Panc1 (cell line): ENCODE results near the gene RBCK1. TPM values are rescaled to one million over a fixed set of nuclear protein-coding genes. Genes with fewer than 3 reads are reported as not detected.

ENCODE experiments used
- ATAC-seq: fragments of 200-7000 bp; cut with Tn5 transposase; 2 replicates; pipeline ENCODE4 v1.9.1; 2020; ENCODE audit warnings: mild to moderate bottlenecking, moderate library complexity
- Bru-seq: library from RNA; stranded (reverse); fragments of 400-500 nt; gene quantifications from one replicate; lab custom pipeline; 2021; lab: Mats Ljungman, UMichigan
- BruChase-seq, 2 experiments: library from RNA; stranded (reverse); fragments of 400-500 nt; gene quantifications; one replicate each; lab custom pipeline; 2021; lab: Mats Ljungman, UMichigan
- BruUV-seq: library from RNA; stranded (reverse); fragments of 400-500 nt; replicated peaks from 2 replicates; lab custom pipeline; 2021; lab: Mats Ljungman, UMichigan
- CTCF ChIA-PET: fragments of 300-600 bp; sonication (Branson Sonifier 250); formaldehyde crosslinking; loops from one replicate; lab custom pipeline; 2022; ENCODE audit warnings: antibody characterized with exemption; lab: Charles Lee
- POLR2A ChIA-PET: fragments of 300-600 bp; sonication (Branson Sonifier 250); formaldehyde crosslinking; loops from one replicate; lab custom pipeline; 2022; ENCODE audit warnings: antibody characterized with exemption; lab: Charles Lee
- DNase-seq: peaks from one replicate; pipeline ENCODE4 v3.0.0-alpha.2; 2010; ENCODE audit warnings: low read depth, low spot score
- H3K27ac ChIP-seq: 2 replicates; pipeline ENCODE4 v1.5.1; 2011; ENCODE audit warnings: mild to moderate bottlenecking, low read length, inconsistent platforms
- H3K27me3 ChIP-seq: fragments of 200-500 bp; sonication (Bioruptor generic); 2 replicates; pipeline ENCODE4 v1.6.0; 2014; ENCODE audit warnings: low read length, inconsistent platforms; ENCODE audit not compliant: control insufficient read depth, insufficient read depth
- H3K36me3 ChIP-seq: fragments of 200-500 bp; sonication (Bioruptor generic); 2 replicates; pipeline ENCODE4 v1.5.1; 2014; ENCODE audit warnings: inconsistent platforms, mild to moderate bottlenecking, low read length, moderate library complexity; ENCODE audit not compliant: control insufficient read depth, insufficient read depth
- H3K4me1 ChIP-seq: 2 replicates; pipeline ENCODE4 v1.5.1; 2011; ENCODE audit warnings: inconsistent platforms, mild to moderate bottlenecking, low read length, moderate library complexity; ENCODE audit not compliant: control insufficient read depth, insufficient read depth
- H3K4me3 ChIP-seq, 2 experiments: 2 replicates each; pipeline ENCODE4 v1.5.1; 2011 to 2012; ENCODE audit warnings: low read depth in 2 of 2, low read length in 2 of 2, mild to moderate bottlenecking in 2 of 2, inconsistent platforms in 1 of 2, moderate library complexity in 1 of 2
- H3K9me3 ChIP-seq: fragments of 200-500 bp; sonication (Bioruptor generic); 2 replicates; pipeline ENCODE4 v1.5.1; 2014; ENCODE audit warnings: low read depth, mild to moderate bottlenecking, inconsistent platforms, low read length, moderate library complexity; ENCODE audit not compliant: control insufficient read depth, insufficient read depth
- POLR2AphosphoS5 ChIP-seq: IDR thresholded peaks from 2 replicates; pipeline ENCODE4 v1.6.1; 2012; ENCODE audit warnings: mild to moderate bottlenecking, low read depth, low read length, moderate library complexity
- SIN3A ChIP-seq: IDR thresholded peaks from 2 replicates; pipeline ENCODE4 v1.6.1; 2012; ENCODE audit warnings: low read depth, mild to moderate bottlenecking, low read length, moderate library complexity, borderline replicate concordance; ENCODE audit not compliant: insufficient read depth
- TCF7L2 ChIP-seq: IDR thresholded peaks from 2 replicates; pipeline ENCODE4 v1.6.1; 2011; ENCODE audit warnings: mild to moderate bottlenecking, low read depth, low read length, inconsistent platforms
- in situ Hi-C: cut with HindIII; loops from 2 replicates; pipeline ENCODE4 v1.10.0; 2016; ENCODE audit warnings: low sequenced_read_pairs, low pct_unique_long_range_greater_than_20kb
- intact Hi-C: fragments of 100-400 bp; cut with micrococcal nuclease; formaldehyde crosslinking; loops from one replicate; pipeline ENCODE4 v1.10.0; 2022; ENCODE audit not compliant: unreplicated experiment
- long read RNA-seq: library from polyadenylated mRNA; unstranded; transcript quantifications from one replicate; pipeline ENCODE4 v2.0.0, GENCODE V29; 2021; ENCODE audit not compliant: unreplicated experiment
- polyA plus RNA-seq: library from polyadenylated mRNA; unstranded; fragments of >200 nt; gene quantifications from one replicate; pipeline ENCODE4 v1.2.1, GENCODE V29; 2012; ENCODE audit warnings: missing spikeins; ENCODE audit not compliant: insufficient read length
- total RNA-seq: library from RNA; stranded (reverse); gene quantifications from one replicate; pipeline ENCODE4 v1.2.1, GENCODE V29; 2021; ENCODE audit not compliant: unreplicated experiment
- TF ChIP-seq, protein P1 (sequence below): fragments of 450-650 bp; IDR thresholded peaks from 2 replicates; pipeline ENCODE4 v1.5.1; 2017; ENCODE audit warnings: mild to moderate bottlenecking
- TF ChIP-seq, protein P2 (sequence below), 2 experiments: IDR thresholded peaks; 2 replicates each; pipeline ENCODE4 v1.6.1; 2011 to 2012; ENCODE audit warnings: low read depth in 2 of 2, control low read depth in 1 of 2, low read length in 1 of 2, mild to moderate bottlenecking in 1 of 2, moderate library complexity in 1 of 2; ENCODE audit not compliant: insufficient read depth in 1 of 2

Gene RBCK1
- 97.1 TPM for total RNA-seq
- polyA plus RNA-seq: 109 TPM
- percentile 83 among the genes with signal in this experiment for Bru-seq, nascent RNA
- percentile 85 among the genes with signal in this experiment for BruChase-seq, experiment 1, labeled RNA remaining after a 2-hour chase
- percentile 85 among the genes with signal in this experiment for BruChase-seq, experiment 2, labeled RNA remaining after a 6-hour chase
- long read RNA-seq, transcript RBCK1-213 (3 exons, 1,200 nt): minor isoform, 23 of 197 reads
- long read RNA-seq, transcript RBCK1-202 (12 exons, 2,774 nt): major isoform, 45 of 197 reads
- long read RNA-seq, transcript RBCK1-209 (11 exons, 2,613 nt): minor isoform, 8 of 197 reads
- long read RNA-seq, partial matches to known transcripts: 94 of 197 reads
- long read RNA-seq, other reads (novel, unspliced or antisense): 17 of 197 reads

DNA sequence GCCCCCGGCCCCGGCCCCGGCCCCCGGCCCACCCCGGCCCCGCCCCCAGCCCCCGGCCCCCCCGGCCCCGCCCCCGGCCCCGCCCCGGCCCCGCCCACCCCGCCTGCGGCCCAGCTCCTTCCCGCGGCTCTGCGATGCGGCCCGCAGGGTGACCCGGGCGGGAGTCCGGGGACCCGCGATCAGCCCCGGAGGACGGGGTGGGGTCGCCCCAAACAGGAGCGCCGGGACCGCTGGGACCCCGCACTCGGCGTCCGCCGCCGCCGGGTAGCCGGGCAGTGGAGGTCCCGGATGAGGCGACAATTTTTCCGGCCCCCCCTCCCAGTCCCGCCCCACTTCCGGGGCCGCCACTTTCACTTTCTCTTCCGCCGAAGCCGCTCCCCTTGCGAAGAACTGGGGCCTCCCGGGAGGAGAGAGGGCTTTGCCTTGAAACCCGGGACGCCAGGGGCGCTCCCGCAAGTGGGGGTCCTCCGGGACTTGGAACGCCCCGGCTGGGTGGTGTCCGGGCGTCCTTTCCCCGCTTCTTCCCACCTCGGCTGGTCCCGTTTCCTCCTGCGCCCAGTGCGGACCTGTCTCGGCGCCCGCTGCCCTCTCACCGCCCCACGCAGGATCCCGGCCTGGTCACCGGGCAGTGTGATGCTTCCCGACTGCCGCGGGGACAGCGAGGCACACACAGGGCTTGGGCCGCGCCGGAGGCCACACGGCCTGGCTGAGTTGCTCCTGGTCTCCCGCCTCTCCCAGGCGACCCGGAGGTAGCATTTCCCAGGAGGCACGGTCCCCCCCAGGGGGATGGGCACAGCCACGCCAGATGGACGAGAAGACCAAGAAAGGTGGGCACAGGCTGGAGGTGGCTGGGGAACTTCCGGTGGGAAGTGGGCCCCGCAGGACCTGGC, at the start of gene RBCK1:
TSS of gene RBCK1 (plus strand) at position 347 of the 890 bp plus-strand sequence. CDS start at position 806, 459 bp downstream.
- H3K27ac ChIP-seq: peak within 1 kb of the TSS; percentile 92
- DNase-seq (no peak), ATAC-seq (peak; percentile 87)
- TF ChIP-seq SIN3A (no peak), POLR2AphosphoS5 (no peak; the same call in 1 of the 2 replicates), TCF7L2 (no peak)
- TF ChIP-seq, protein P1, sequence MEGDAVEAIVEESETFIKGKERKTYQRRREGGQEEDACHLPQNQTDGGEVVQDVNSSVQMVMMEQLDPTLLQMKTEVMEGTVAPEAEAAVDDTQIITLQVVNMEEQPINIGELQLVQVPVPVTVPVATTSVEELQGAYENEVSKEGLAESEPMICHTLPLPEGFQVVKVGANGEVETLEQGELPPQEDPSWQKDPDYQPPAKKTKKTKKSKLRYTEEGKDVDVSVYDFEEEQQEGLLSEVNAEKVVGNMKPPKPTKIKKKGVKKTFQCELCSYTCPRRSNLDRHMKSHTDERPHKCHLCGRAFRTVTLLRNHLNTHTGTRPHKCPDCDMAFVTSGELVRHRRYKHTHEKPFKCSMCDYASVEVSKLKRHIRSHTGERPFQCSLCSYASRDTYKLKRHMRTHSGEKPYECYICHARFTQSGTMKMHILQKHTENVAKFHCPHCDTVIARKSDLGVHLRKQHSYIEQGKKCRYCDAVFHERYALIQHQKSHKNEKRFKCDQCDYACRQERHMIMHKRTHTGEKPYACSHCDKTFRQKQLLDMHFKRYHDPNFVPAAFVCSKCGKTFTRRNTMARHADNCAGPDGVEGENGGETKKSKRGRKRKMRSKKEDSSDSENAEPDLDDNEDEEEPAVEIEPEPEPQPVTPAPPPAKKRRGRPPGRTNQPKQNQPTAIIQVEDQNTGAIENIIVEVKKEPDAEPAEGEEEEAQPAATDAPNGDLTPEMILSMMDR: no peak
- TF ChIP-seq, protein P2, sequence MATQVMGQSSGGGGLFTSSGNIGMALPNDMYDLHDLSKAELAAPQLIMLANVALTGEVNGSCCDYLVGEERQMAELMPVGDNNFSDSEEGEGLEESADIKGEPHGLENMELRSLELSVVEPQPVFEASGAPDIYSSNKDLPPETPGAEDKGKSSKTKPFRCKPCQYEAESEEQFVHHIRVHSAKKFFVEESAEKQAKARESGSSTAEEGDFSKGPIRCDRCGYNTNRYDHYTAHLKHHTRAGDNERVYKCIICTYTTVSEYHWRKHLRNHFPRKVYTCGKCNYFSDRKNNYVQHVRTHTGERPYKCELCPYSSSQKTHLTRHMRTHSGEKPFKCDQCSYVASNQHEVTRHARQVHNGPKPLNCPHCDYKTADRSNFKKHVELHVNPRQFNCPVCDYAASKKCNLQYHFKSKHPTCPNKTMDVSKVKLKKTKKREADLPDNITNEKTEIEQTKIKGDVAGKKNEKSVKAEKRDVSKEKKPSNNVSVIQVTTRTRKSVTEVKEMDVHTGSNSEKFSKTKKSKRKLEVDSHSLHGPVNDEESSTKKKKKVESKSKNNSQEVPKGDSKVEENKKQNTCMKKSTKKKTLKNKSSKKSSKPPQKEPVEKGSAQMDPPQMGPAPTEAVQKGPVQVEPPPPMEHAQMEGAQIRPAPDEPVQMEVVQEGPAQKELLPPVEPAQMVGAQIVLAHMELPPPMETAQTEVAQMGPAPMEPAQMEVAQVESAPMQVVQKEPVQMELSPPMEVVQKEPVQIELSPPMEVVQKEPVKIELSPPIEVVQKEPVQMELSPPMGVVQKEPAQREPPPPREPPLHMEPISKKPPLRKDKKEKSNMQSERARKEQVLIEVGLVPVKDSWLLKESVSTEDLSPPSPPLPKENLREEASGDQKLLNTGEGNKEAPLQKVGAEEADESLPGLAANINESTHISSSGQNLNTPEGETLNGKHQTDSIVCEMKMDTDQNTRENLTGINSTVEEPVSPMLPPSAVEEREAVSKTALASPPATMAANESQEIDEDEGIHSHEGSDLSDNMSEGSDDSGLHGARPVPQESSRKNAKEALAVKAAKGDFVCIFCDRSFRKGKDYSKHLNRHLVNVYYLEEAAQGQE (IDR thresholded peaks at IDR 0.05; ENCODE audit: insufficient read depth in 1 of 2, low read depth in 2 of 2, low read length in 1 of 2): no peak
- H3K4me1 ChIP-seq: peaks cover 18% of the 10 kb centered on the region
- peak within 1 kb of the TSS; percentile 90 to 94 for H3K4me3 ChIP-seq
- POLR2A ChIA-PET: interaction anchor here (0.6 kb wide), 1 partner anchor 52 kb away, joined by 4 read pairs; no protein-coding TSS in a partner anchor
- intact Hi-C loops: loop anchor here (2.0 kb wide), 1 partner anchor 61 kb away; the partner anchor contains the start of gene NRSN2
- in situ Hi-C loops: no loop called here
- no TSS peak for BruUV-seq
- H3K36me3 ChIP-seq: peaks cover 8% of the 10 kb centered on the region
- no peaks in the 10 kb centered on the region for H3K27me3 ChIP-seq
- CTCF ChIA-PET: interaction anchor here (1.1 kb wide), 1 partner anchor 23 kb away, joined by 4 read pairs; no protein-coding TSS in a partner anchor
- peaks cover 5% of the 10 kb centered on the region; the same call in 1 of the 2 replicates for H3K9me3 ChIP-seq

DNA sequence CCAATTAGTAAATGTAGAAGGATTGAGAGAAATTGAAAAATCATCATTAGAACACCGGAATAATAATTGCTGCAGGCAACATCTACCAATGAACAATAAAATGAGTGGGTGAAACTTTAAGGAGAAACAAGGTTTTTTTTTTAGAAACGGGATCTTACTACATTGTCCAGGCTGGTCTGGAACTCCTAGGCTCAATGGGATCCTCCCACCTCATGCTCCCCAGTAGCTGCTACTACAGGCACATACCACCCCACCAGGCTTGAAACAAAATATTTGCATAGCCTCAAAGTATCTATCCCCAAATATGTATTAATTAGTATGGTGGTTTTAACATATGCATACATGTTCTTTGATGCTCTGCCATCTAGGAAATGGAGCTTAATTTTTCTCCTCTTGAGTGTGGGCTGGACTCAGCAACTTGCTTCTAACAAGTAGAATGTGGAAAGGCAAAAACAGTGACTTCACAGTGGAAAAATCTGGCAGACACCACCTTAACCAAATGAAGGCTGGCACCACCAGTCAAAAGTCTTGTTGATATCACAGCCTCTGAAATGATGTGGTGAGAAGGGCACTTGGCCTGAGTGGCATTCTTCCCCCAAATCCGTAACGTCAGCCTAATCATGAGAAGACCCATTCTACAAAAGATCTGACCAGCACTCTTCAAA, 49.1 kb upstream of the RBCK1 start:
- intact Hi-C loops: no loop called here
- POLR2A ChIA-PET: no interaction called here
- H3K36me3 ChIP-seq: no peaks in the 10 kb centered on the region

More for the DNA sequence above, 49.1 kb upstream of the RBCK1 start:
- peaks cover 6% of the 10 kb centered on the region; the same call in 1 of the 2 replicates for H3K4me1 ChIP-seq
- no peaks in the 10 kb centered on the region for H3K9me3 ChIP-seq
- peak overlapping the region; percentile 10; the same call in 1 of the 2 replicates for H3K27ac ChIP-seq
- in situ Hi-C loops: no loop called here
- no peak overlapping the region for H3K4me3 ChIP-seq
- no peak for ATAC-seq
- no peak for TF ChIP-seq POLR2AphosphoS5
- TF ChIP-seq TCF7L2: no peak
- no peak for TF ChIP-seq SIN3A
- TF ChIP-seq, protein P1: no peak
- TF ChIP-seq, protein P2 (IDR thresholded peaks at IDR 0.05; ENCODE audit: insufficient read depth in 1 of 2, low read depth in 2 of 2, low read length in 1 of 2): no peak
- H3K27me3 ChIP-seq: no peaks in the 10 kb centered on the region
- CTCF ChIA-PET: interaction anchor here (0.6 kb wide), 1 partner anchor 14 kb away, joined by 3 read pairs; no protein-coding TSS in a partner anchor
- no TSS peak for BruUV-seq
- no peak for DNase-seq
